ENCODE results near the gene CSMD2.

DNA sequence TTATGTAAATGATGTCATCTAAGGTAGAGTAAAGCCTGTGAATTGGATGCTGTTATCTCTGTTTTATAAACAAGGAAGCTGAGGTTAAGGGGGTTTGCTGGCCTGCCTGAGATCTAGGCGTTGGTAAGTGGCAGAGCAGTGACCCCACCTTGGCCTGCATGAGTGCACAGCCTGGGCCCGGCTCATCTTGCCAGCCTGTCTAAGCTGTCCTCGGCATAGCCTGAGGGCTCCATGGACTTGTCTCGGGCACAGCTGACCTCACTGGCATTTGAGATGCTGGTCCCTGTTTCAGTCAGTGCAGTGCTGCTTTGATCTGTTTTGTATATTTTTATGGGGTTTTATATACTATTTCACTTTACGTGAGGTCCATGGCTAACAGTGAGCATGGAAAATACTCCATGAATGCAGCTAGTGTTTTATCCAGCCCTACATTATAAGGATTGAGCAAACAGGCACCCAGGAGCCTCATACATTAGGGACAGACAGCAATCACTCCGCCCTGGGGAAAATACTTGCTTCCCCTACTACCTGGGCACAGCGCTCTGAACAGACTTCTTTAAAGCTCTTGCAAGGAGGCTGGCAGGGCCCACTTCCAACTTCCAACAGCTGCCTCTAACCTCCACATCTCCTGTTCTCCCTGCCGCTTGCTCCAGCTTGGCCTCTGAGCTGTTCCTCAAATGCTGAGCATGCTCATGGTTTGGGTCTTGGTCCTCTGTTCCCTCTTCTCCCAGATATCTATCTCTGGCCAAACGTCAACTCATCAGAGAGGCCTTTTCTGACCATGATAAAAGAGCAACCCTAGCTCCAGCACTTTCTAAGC is 451.8 kb downstream of the CSMD2 start:
- TF ChIP-seq, protein P1, sequence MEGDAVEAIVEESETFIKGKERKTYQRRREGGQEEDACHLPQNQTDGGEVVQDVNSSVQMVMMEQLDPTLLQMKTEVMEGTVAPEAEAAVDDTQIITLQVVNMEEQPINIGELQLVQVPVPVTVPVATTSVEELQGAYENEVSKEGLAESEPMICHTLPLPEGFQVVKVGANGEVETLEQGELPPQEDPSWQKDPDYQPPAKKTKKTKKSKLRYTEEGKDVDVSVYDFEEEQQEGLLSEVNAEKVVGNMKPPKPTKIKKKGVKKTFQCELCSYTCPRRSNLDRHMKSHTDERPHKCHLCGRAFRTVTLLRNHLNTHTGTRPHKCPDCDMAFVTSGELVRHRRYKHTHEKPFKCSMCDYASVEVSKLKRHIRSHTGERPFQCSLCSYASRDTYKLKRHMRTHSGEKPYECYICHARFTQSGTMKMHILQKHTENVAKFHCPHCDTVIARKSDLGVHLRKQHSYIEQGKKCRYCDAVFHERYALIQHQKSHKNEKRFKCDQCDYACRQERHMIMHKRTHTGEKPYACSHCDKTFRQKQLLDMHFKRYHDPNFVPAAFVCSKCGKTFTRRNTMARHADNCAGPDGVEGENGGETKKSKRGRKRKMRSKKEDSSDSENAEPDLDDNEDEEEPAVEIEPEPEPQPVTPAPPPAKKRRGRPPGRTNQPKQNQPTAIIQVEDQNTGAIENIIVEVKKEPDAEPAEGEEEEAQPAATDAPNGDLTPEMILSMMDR (IDR thresholded peaks at IDR 0.05) = no peak
- TF ChIP-seq POLR2AphosphoS5 (IDR thresholded peaks at IDR 0.05) = no peak
- TF ChIP-seq POLR2A (IDR thresholded peaks at IDR 0.05) = no peak
- TF ChIP-seq EP300 (IDR thresholded peaks at IDR 0.05; ENCODE audit: low read depth) = no peak

All from transverse colon (tissue), 4 donors.